NAMALWA (cell line): ENCODE measurements around the gene COL6A2.
"Not testable (repeated sequence)": the region's sequence is repeated elsewhere in the genome, so short reads cannot be mapped to it uniquely, and the experiment has no call there.

Source experiments
- DNase-seq: peaks from one replicate; pipeline ENCODE4 v3.0.0-alpha.2; 2015; ENCODE audit warnings: low spot score

The COL6A2 gene

GRCh38 chr21:46097336-46098293, at the start of gene COL6A2:
Gene COL6A2, plus strand, starts transcription at chr21:46098112.
- DNase-seq, result no peak

- DNase-seq, result no peak
Observed at GRCh38 chr21:46048926-46049889, 48.7 kb upstream of the COL6A2 start.

GRCh38 chr21:46049890-46050667, 47.8 kb upstream of the COL6A2 start:
- no peak for DNase-seq

- no peak for DNase-seq
Observed at GRCh38 chr21:46050668-46051378, 47.1 kb upstream of the COL6A2 start.

- DNase-seq, result no peak
Observed at GRCh38 chr21:46051379-46051770, 46.5 kb upstream of the COL6A2 start.

GRCh38 chr21:46051821-46052675, 45.9 kb upstream of the COL6A2 start:
- DNase-seq, result no peak

GRCh38 chr21:46052703-46053651, 44.9 kb upstream of the COL6A2 start:
- DNase-seq, result no peak

- DNase-seq, result no peak
Observed at GRCh38 chr21:46054031-46054430, 43.9 kb upstream of the COL6A2 start.

- DNase-seq, result no peak
Observed at GRCh38 chr21:46054451-46054881, 43.4 kb upstream of the COL6A2 start.

- DNase-seq, result no peak
Observed at GRCh38 chr21:46055863-46056281, 42.0 kb upstream of the COL6A2 start.

- no peak for DNase-seq
Observed at GRCh38 chr21:46056450-46056903, 41.4 kb upstream of the COL6A2 start.

GRCh38 chr21:46057111-46057709, 40.7 kb upstream of the COL6A2 start:
- DNase-seq, result no peak

GRCh38 chr21:46057710-46058241, 40.1 kb upstream of the COL6A2 start:
- no peak for DNase-seq

- DNase-seq, result no peak
Observed at GRCh38 chr21:46058431-46059145, 39.3 kb upstream of the COL6A2 start.

GRCh38 chr21:46059195-46059594, 38.7 kb upstream of the COL6A2 start:
- DNase-seq, result no peak

- DNase-seq, result not testable (repeated sequence)
Observed at GRCh38 chr21:46059711-46060455, 38.0 kb upstream of the COL6A2 start.

GRCh38 chr21:46060596-46061061, 37.3 kb upstream of the COL6A2 start:
- no peak for DNase-seq
